ENCODE data around the gene ADAM11. TPM values are rescaled to one million over a fixed set of nuclear protein-coding genes. Genes with fewer than 3 reads are reported as not detected.

The ADAM11 gene
- total RNA-seq, 1 donor from 2014 or later, result 0.43 TPM

GRCh38 chr17:44765965-44766364 is 7.2 kb downstream of the ADAM11 start:
- Histone ChIP-seq H3K4me1 (no peaks in the 10 kb centered on the region), H3K4me3 (no peak overlapping the region), H3K9me3 (no peaks in the 10 kb centered on the region), H3K27me3 (peaks cover 16% of the 10 kb centered on the region), H3K36me3 (no peaks in the 10 kb centered on the region), H3K27ac (no peak overlapping the region)
- no peak for TF ChIP-seq CTCF (IDR thresholded peaks at IDR 0.05)
- ATAC-seq, result no peak
- DNase-seq, result no peak
- intact Hi-C loops (cut with DNase I), result no loop called here

DNA sequence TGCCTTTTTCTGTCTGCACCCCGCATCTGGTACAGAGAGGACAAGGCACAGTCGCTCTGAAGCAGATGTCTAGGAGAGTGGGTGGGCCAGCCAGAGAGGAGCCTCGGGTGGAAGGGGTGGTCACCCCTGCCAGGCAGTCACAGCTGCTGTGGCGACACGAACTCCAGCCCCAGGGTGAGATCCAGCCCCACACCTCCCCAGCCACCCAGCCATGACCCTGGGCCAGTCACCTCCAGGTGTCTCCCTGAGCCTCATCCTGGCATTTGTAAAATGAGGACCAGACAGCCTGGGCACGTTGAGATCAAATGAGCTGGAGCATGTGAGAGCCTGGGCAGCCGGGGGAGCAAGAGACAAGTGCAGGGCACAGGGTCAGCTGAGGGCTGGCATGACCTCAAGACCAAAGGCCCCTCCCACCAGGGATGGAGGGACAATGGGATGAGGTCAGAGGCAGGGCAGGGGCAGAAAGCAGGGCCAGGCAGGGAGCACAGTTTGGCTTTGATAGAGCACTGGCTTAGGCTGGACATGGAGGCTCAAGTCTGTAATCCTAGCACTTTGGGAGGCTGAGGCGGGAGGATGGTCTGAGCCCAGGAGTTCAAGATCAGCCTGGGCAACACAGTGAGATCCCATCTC is 7.7 kb downstream of the ADAM11 start:
- no peak overlapping the region for H3K4me3 ChIP-seq
- no peaks in the 10 kb centered on the region for H3K9me3 ChIP-seq
- no peak for DNase-seq
- H3K4me1 ChIP-seq, result no peaks in the 10 kb centered on the region
- H3K27ac ChIP-seq, result no peak overlapping the region
- H3K36me3 ChIP-seq, result no peaks in the 10 kb centered on the region
- ATAC-seq, result no peak
- TF ChIP-seq CTCF (IDR thresholded peaks at IDR 0.05), result no peak
- H3K27me3 ChIP-seq, result peaks cover 10% of the 10 kb centered on the region
- intact Hi-C loops (cut with DNase I), result no loop called here

- TF ChIP-seq CTCF (IDR thresholded peaks at IDR 0.05), result no peak
- H3K36me3 ChIP-seq, result no peaks in the 10 kb centered on the region
- intact Hi-C loops (cut with DNase I), result no loop called here
These were observed 8.7 kb downstream of the ADAM11 start for GRCh38 chr17:44767493-44767892.

DNA sequence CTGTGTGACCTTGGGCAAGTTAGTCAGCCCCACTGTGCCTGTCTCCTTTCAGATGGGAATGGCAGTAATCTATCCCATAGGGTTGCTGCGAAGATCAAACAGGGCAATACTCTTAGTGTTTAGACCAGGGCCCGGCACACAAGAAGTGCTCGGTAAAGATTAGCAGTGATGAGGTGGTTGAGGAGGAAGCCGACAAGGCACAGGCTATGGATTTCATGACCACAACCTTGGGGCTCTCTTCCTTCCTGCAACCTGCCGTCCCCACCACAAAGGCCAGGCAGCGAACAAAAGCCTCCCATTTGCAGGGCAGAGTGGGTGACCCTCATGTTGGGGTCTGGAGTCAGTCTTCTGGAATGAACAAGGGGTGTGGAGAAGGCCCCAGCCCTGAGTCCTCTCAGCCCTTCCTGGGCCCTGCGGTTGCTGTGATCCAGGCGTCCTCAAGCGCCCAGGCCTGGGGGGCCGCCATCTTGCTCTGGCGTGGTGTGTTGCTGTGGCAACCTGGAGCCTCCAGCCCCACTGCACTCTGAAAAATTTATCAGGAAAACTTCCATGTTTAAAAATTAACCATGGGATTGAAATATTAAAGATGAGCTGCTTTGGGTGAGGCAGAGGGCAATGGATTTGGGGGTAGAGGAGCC is 9.8 kb downstream of the ADAM11 start:
- no peak for TF ChIP-seq CTCF (IDR thresholded peaks at IDR 0.05)
- Histone ChIP-seq H3K27ac (no peak overlapping the region), H3K4me3 (no peak overlapping the region), H3K36me3 (no peaks in the 10 kb centered on the region), H3K9me3 (no peaks in the 10 kb centered on the region), H3K4me1 (no peaks in the 10 kb centered on the region), H3K27me3 (peaks cover 22% of the 10 kb centered on the region)
- intact Hi-C loops (cut with DNase I), result no loop called here
- ATAC-seq, result no peak
- no peak for DNase-seq

More at GRCh38 chr17:44767493-44767892, 8.7 kb downstream of the ADAM11 start:
- no peaks in the 10 kb centered on the region for H3K4me1 ChIP-seq
- no peak overlapping the region for H3K4me3 ChIP-seq
- ATAC-seq (no peak), DNase-seq (no peak)
- H3K9me3 ChIP-seq, result no peaks in the 10 kb centered on the region
- no peak overlapping the region for H3K27ac ChIP-seq
- peaks cover 15% of the 10 kb centered on the region for H3K27me3 ChIP-seq

- ATAC-seq (no peak), DNase-seq (no peak)
- no peak overlapping the region for H3K4me3 ChIP-seq
- no peaks in the 10 kb centered on the region for H3K4me1 ChIP-seq
- intact Hi-C loops (cut with DNase I), result no loop called here
- no peak for TF ChIP-seq CTCF (IDR thresholded peaks at IDR 0.05)
- H3K27me3 ChIP-seq, result peaks cover 23% of the 10 kb centered on the region
- H3K36me3 ChIP-seq, result no peaks in the 10 kb centered on the region
- no peak overlapping the region for H3K27ac ChIP-seq
- H3K9me3 ChIP-seq, result no peaks in the 10 kb centered on the region
These were observed 10.4 kb downstream of the ADAM11 start for GRCh38 chr17:44769230-44769629.
